ENCODE data around the gene CARD10. TPM values are rescaled to one million over a fixed set of nuclear protein-coding genes. Genes with fewer than 3 reads are reported as not detected.

Gene CARD10
- total RNA-seq, 1 experiment from 2014 or later: 63.9 TPM

GRCh38 chr22:37442537-37442936, 76.7 kb downstream of the CARD10 start:
- ChIA-PET CTCF (no interaction called here), POLR2A (ENCODE audit: unreplicated experiment) (interaction anchor here (0.5 kb wide), 1 partner anchor 116 kb away, joined by 4 read pairs; no protein-coding TSS in a partner anchor)
- no peak for TF ChIP-seq EZH2 (IDR thresholded peaks at IDR 0.05; ENCODE audit: low read depth)
- no peak for TF ChIP-seq CTCF (conservative IDR thresholded peaks at IDR 0.05)
- Histone ChIP-seq H3K79me2 (ENCODE audit: low read depth) (no peaks in the 10 kb centered on the region), H3F3A (ENCODE audit: insufficient read depth, low read depth) (peaks cover 29% of the 10 kb centered on the region), H4K20me1 (ENCODE audit: insufficient read depth) (no peaks in the 10 kb centered on the region), H3K27me3 (ENCODE audit: insufficient read depth, low read depth) (no peaks in the 10 kb centered on the region), H3K27ac (peak overlapping the region; percentile 77), H3K4me2 (peak overlapping the region; percentile 54; the same call in 1 of the 2 replicates), H3K4me1 (replicated peaks; ENCODE audit: insufficient read depth) (peaks cover 24% of the 10 kb centered on the region), H3K9me2 (ENCODE audit: insufficient read depth) (no peaks in the 10 kb centered on the region), H3K36me3 (ENCODE audit: low read depth) (no peaks in the 10 kb centered on the region), H3K4me3 (no peak overlapping the region), H3K9me3 (ENCODE audit: insufficient read depth, low read depth) (peaks cover 3% of the 10 kb centered on the region; the same call in 1 of the 2 replicates), H2AFZ (no peak overlapping the region)
- peak in 1 of 2 experiments; percentile 76 for DNase-seq
- intact Hi-C loops (cut with micrococcal nuclease; ENCODE audit: unreplicated experiment): no loop called here
- BruUV-seq (replicated peaks): no TSS peak

GRCh38 chr22:37442135-37442534, 77.1 kb downstream of the CARD10 start:
- H3K4me3 ChIP-seq: no peak overlapping the region
- H3K9me2 ChIP-seq (ENCODE audit: insufficient read depth): no peaks in the 10 kb centered on the region
- no TSS peak for BruUV-seq (replicated peaks)
- no peaks in the 10 kb centered on the region for H3K27me3 ChIP-seq (ENCODE audit: insufficient read depth, low read depth)
- H4K20me1 ChIP-seq (ENCODE audit: insufficient read depth): no peaks in the 10 kb centered on the region
- TF ChIP-seq CTCF (conservative IDR thresholded peaks at IDR 0.05) (no peak), EZH2 (IDR thresholded peaks at IDR 0.05; ENCODE audit: low read depth) (no peak)
- no peak overlapping the region for H2AFZ ChIP-seq
- H3K79me2 ChIP-seq (ENCODE audit: low read depth): no peaks in the 10 kb centered on the region
- peaks cover 3% of the 10 kb centered on the region; the same call in 1 of the 2 replicates for H3K9me3 ChIP-seq (ENCODE audit: insufficient read depth, low read depth)
- DNase-seq: no peak
- intact Hi-C loops (cut with micrococcal nuclease; ENCODE audit: unreplicated experiment): no loop called here
- H3F3A ChIP-seq (ENCODE audit: insufficient read depth, low read depth): peaks cover 29% of the 10 kb centered on the region
- no peaks in the 10 kb centered on the region for H3K36me3 ChIP-seq (ENCODE audit: low read depth)
- H3K27ac ChIP-seq: no peak overlapping the region
- H3K4me2 ChIP-seq: no peak overlapping the region
- ChIA-PET CTCF (no interaction called here), POLR2A (ENCODE audit: unreplicated experiment) (interaction anchor here (0.5 kb wide), 1 partner anchor 115 kb away, joined by 4 read pairs; no protein-coding TSS in a partner anchor)
- H3K4me1 ChIP-seq (replicated peaks; ENCODE audit: insufficient read depth): peaks cover 24% of the 10 kb centered on the region

- Histone ChIP-seq H3F3A (ENCODE audit: insufficient read depth, low read depth) (peaks cover 29% of the 10 kb centered on the region), H3K4me3 (no peak overlapping the region), H3K36me3 (ENCODE audit: low read depth) (no peaks in the 10 kb centered on the region), H3K27ac (no peak overlapping the region), H3K4me1 (replicated peaks; ENCODE audit: insufficient read depth) (peaks cover 24% of the 10 kb centered on the region), H3K9me3 (ENCODE audit: insufficient read depth, low read depth) (peaks cover 3% of the 10 kb centered on the region; the same call in 1 of the 2 replicates), H4K20me1 (ENCODE audit: insufficient read depth) (no peaks in the 10 kb centered on the region), H3K9me2 (ENCODE audit: insufficient read depth) (no peaks in the 10 kb centered on the region), H3K79me2 (ENCODE audit: low read depth) (no peaks in the 10 kb centered on the region), H3K27me3 (ENCODE audit: insufficient read depth, low read depth) (no peaks in the 10 kb centered on the region), H2AFZ (no peak overlapping the region), H3K4me2 (no peak overlapping the region)
- no TSS peak for BruUV-seq (replicated peaks)
- POLR2A ChIA-PET (ENCODE audit: unreplicated experiment): no interaction called here
- DNase-seq: no peak
- TF ChIP-seq EZH2 (IDR thresholded peaks at IDR 0.05; ENCODE audit: low read depth) (no peak), CTCF (conservative IDR thresholded peaks at IDR 0.05) (no peak)
- CTCF ChIA-PET: no interaction called here
- intact Hi-C loops (cut with micrococcal nuclease; ENCODE audit: unreplicated experiment): no loop called here
Observed at GRCh38 chr22:37440875-37441274, 78.3 kb downstream of the CARD10 start.

Other genes with a start within 250 kb of the CARD10 start
- not detected in 2 replicates for gene CYTH4, start 236.9 kb downstream of the CARD10 start, total RNA-seq (2021)
- gene ELFN2, start 91.9 kb downstream of the CARD10 start, total RNA-seq (2021): 30.8 and 36.6 TPM in 2 replicates
- 26.0 and 28.1 TPM in 2 replicates for gene MFNG, start 33.0 kb downstream of the CARD10 start, total RNA-seq (2021)
- 94.0 and 110 TPM in 2 replicates for gene CDC42EP1, start 41.1 kb upstream of the CARD10 start, total RNA-seq (2021)
- not detected in 2 replicates for gene LGALS2, start 60.7 kb upstream of the CARD10 start, total RNA-seq (2021)
- gene GGA1, start 89.4 kb upstream of the CARD10 start, total RNA-seq (2021): 99.2 and 102 TPM in 2 replicates
- gene SH3BP1, start 120.3 kb upstream of the CARD10 start, total RNA-seq (2021): 52.1 and 60.5 TPM in 2 replicates
- 10.9 and 13.5 TPM in 2 replicates for gene PDXP, start 139.3 kb upstream of the CARD10 start, total RNA-seq (2021)
- gene LGALS1, start 156.2 kb upstream of the CARD10 start, total RNA-seq (2021): 734 and 791 TPM in 2 replicates
- 42.1 and 44.3 TPM in 2 replicates for gene NOL12, start 166.9 kb upstream of the CARD10 start, total RNA-seq (2021)
- gene TRIOBP, start 177.6 kb upstream of the CARD10 start, total RNA-seq (2021): 170 and 172 TPM in 2 replicates